HG03025 (cell line): ENCODE measurements around the gene NEXN.
A peak's percentile ranks its signal among the peaks of the same experiment; 100 is the strongest.

ENCODE experiments used
- ATAC-seq: cut with Tn5 transposase; IDR thresholded peaks from one replicate; pipeline ENCODE4 v1.9.1; 2021; ENCODE audit warnings: mild to moderate bottlenecking, moderate library complexity; ENCODE audit not compliant: unreplicated experiment, low FRiP score

The NEXN gene

DNA sequence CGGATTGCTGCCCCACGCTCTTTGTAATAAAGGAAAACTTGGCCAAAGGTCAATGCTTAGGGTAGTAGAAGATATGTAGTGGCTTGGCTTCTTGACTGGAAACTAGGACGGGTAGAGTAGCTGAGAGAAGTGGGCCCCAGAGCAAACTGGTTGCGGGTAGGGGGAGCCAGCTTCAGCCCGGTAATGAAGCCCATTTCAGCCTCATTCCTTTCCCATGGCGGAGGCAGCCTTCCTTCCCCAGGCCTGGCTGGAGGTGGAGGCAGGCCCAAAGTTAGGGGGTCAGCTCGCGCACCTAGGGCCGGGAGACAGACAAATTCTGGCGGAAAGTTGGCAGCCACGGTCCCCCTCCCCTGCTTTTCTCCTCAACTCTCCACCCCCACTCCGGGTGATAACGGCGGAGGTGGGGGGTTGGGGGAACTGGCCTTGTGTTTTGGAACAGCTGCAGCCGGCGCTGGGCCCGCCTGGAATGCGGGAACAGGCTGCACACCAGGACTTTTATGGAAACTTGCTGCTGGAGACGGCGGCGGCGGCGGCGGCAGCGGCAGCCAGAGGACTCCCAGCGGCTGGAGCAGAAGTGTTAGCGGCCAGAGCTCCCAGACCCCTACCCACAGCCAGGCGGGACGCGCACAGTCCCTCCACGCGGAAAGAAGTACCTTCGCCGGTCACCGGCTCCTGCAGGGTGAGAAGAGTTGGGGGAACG, at the start of gene NEXN:
Gene NEXN (plus strand): TSS at position 544 of the 700 bp plus-strand sequence. CDS start 27,483 bp downstream, outside the sequence.
- peak; percentile 27 for ATAC-seq

DNA sequence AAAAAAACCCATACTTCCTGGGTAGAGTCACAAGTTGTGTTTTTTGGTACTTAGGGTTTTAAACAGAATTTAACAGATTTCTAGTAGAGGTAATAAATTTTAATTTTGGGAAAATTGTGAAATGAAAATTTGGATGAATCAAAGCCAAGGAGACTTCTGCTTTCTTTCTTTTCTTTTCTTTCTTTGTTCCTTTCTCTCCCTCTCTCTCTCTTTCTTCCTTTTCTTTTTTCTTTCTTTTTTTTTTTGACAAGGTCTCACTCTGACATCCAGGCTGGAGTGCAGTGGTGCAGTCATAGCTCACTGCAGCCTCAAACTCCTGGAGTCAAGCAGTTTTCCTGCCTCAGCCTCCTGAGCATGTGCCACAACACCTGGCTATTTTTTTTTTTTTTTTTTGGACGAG, 46.9 kb upstream of the NEXN start:
- no peak for ATAC-seq

DNA sequence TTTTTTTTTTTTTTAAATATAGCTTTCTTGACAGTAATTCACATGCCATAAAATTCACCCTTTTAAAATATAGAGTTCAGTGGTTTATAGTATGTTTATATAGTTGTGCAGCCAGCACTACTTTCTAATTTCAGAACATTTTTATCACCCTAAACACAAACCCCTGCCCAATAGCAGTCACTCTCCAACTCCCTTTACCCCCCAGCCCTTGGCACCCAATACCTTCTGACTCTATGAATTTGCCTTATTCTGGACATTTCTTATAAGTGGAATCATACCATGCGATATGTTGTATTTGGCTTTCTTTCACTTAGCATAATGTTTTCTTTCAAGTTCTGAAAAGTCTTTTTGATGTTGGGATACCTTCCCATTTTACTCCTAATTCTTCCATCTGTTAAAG, 42.5 kb upstream of the NEXN start:
- ATAC-seq = no peak

DNA sequence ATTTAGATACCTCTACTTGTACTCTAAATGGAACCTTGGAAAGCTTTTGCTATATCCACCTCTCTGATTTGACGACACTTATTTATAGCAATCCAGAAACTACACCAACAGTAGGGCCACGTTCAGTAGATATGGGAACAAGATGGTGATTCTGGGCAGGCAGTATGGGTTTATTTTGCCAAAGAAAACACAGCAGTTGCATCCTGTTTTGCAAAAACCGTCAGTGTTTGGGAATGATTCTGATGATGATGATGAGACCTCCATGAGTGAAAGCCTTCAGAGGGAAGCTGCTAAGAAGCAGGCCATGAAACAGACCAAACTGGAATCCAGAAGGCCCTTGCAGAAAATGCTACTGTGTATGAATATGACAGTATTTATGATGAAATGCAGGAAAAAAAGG, 41.5 kb upstream of the NEXN start:
- ATAC-seq = no peak

DNA sequence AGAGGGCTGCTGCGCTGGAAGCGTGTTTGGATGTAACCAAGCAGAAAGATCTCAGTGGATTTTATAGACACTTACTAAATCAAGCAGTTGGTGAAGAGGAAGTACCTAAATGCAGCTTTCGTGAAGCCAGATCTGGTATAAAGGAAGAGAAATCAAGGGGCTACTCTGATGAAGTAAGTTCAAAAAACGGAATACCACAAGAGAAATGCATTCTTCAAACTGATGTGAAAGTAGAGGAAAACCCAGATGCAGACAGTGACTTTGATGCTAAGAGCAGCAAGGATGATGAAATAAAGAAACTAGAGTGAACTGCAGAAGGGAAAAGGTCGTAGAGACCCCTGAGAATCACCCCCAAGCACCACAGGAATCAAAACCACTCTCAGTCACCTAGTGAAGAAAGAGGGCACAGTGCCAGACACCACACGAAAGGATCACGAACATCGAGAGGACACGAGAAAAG, 40.8 kb upstream of the NEXN start:
- ATAC-seq = no peak

DNA sequence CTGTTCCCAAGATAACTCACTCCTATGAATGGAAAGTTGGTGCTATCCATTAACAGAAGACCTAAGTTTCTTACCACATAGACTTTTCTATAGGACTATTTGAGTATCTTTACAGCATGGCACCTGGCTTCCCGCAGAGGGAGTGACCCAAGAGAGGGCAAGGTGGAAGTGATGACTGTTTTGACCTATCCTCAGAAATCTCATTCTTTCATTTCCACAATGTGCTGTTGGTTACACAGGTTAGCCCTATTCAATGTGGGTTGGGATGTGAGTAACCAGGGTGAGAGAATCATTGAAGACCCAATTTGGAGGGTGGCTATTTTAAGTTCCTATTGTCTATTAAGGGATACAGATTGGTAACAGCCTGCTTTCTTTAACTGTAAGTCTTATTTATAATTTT, 38.3 kb upstream of the NEXN start:
- no peak for ATAC-seq

DNA sequence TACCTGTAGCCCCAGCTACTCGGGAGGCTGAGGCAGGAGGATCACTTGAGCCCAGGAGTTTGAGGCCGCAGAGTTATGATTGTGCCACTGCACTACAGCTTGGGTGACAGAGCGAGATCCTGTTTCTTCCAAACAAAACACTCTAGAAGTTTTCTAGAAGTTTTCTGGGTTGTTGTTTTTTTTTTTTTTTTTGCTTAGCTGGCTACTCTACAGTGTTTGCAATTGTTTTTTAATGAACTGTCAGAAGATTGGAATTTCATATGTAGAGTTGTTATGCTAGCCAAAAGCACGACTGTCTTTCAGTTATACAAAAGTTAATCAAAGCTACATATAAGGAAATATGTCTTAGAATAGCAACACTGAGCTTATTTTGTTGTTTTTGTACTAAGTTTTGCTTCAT, 30.9 kb upstream of the NEXN start:
- ATAC-seq = no peak

DNA sequence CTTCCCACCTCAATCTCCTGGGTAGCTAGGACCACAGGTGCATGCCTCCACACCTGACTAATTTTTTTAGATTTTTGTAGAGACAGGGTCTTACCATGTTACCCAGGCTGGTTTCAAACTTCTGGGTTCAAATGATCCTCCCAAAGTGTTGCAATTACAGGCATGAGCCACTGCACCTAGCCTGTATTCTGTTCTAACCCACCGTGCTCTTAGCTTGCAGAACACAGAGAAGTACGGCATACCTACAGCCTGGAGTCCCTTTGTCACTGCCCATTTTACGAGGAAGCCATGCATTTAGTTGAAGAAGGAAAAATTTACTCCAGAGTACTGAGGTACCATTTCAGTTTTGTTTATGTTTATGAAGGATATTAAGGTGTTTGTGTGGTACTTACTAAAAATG, 29.7 kb upstream of the NEXN start:
- ATAC-seq = no peak

DNA sequence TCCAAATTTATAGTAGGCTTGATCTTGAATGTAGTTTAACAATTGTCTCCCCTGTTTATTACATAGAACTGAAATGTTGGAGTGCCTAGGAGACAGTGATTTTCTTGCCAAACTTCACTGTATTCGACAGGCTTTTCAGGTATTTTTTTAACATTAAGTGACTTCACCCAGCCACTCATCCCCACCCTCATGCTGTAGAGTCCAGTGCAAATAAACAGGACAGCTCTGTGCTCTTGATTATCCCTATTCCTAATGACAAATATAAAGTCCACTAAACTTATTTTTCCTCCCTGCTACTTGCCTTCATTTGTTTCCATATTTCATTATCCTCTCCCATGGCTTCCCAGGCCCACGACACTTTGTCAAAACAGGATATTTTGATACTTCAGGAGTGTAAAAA, 29.2 kb upstream of the NEXN start:
- ATAC-seq = no peak

DNA sequence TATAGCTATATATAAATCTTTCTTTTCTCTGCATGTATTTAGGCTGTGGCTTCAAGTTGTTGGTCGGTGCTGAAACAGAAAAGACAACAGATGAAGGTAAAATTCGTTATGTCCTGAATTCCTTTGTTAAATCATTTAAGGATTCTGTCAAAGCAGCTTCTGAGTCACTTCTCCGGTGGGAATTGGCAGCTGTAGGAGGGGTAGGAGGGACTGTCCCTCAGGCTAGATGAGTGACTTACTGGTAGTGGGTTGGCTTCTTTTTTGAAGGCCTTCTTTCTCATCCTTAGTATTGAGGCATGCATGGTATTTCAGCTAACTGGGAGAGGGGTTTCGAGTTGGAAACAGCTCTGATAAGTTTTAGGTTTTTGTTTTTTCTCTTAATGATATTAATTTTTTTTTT, 22.1 kb upstream of the NEXN start:
- ATAC-seq = no peak

DNA sequence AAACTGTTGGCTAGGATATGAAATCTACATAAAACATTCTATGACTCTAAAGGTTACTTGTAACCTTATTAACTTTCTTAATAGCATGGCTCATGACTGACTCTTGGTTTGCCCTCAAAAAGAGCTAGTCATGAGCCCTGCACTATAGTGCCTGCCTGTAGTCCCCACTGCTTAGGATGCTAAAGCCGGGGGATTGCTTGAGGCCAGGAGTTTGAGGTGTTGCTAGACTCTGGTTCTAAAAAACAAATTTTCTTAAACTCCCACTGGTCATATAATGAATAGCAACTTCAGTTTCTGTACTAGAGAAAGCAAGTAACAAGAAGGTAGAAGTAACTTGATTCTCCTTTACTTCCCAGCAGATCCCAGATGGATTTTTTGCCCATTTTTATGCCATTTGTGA, 15.8 kb upstream of the NEXN start:
- no peak for ATAC-seq

DNA sequence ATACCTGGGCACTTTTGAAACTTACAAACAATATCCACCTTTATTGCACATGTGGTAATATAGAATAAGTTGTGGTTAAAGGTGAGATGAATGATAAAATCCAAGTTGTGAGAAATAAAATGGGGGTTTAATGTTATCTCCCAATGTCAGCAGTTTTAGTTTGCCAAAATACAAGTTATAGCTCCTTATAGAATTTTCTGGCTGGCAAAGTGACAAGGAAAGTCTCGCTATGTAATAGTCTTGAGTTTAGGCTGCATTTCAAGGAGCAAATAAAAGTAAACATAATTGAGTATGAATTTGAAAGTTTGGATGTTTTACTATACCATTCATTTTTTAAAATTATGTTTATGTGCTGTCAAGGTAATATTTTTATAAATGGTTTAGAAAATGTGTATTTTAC, 15.0 kb upstream of the NEXN start:
- ATAC-seq = no peak

DNA sequence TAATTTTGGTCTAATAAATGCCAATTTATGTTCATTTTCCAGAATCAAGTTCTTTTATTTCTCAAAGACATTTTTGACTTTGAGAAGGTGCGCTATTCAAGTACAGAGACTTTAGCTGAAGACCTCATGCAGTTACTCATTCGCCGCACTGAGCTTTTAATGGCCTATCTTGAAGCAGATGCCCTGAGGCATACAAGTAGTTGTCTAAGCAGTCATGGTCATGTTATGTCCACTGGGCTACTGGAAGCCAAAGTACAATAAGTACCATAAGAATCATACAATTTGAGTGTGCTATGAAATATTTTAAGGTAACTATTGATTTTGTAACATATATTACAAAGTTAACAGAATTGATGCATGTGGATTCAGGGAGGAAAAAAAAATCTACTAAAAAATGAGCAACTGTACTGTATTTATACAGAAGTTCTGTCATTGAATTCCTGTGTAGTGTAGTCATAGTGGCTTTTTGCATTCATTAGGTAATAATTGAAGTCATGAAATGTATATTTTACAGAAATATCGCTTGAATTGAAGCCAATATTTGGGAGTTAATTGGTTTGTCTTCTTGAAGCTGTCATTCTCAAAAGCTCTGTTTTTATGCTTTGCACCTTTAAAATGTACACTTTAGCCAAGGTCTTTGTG, 13.5 kb upstream of the NEXN start:
- no peak for ATAC-seq

DNA sequence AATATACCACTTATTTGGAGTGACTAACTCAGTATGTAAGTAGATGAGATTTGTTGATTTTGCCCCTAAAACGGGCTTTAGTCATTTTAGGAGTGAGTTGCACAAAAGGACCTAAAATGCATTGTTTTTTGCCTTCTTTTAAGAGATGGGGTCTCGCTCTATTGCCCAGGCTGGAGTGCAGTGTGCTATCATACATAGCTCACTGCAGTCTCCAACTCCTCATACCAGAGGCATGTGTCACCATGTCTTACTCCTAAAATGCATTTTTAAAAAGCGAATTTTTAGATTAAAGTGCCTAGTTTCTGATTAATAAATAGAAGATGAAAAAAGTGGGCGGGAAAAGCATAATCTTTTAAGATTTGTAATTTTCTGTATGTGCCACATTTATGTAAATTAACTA, 11.5 kb upstream of the NEXN start:
- no peak for ATAC-seq

DNA sequence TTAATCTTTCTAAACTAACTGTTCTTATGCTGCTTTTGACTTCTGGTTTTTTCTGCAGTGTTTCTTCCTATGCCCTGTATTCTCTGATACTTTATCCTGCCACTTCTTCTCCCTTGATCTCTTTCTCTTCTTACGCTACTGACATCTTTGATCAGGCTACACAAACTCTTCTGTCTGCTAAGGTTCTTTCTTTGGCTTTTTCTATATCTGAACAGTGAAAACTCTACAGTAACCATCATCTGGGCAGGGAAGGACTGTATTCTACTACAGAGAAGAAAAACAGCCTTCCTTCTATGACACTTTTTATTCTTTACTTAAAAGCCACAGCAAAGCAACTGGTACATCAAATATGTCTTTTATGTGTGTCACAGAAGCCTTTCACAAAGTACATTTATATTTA, 7.4 kb upstream of the NEXN start:
- ATAC-seq = no peak

DNA sequence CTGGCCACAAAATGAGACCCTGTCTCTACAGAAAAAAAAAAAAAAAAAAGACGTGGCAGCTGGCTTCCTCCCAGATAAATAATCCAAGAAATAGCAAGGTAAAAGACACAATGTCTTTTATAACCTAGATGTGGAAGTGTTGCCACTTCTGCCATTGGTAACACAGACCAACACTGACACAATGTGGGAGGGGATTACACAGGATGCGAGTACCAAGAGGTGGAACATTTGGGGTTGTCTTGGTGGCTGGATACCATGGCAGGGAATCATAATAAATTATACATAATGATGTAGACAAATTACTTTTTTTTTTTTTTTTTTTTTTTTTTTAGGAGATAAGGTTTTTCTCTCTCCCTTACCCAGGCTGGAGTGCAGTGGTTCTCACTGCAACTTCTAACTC, 6.0 kb upstream of the NEXN start:
- no peak for ATAC-seq

DNA sequence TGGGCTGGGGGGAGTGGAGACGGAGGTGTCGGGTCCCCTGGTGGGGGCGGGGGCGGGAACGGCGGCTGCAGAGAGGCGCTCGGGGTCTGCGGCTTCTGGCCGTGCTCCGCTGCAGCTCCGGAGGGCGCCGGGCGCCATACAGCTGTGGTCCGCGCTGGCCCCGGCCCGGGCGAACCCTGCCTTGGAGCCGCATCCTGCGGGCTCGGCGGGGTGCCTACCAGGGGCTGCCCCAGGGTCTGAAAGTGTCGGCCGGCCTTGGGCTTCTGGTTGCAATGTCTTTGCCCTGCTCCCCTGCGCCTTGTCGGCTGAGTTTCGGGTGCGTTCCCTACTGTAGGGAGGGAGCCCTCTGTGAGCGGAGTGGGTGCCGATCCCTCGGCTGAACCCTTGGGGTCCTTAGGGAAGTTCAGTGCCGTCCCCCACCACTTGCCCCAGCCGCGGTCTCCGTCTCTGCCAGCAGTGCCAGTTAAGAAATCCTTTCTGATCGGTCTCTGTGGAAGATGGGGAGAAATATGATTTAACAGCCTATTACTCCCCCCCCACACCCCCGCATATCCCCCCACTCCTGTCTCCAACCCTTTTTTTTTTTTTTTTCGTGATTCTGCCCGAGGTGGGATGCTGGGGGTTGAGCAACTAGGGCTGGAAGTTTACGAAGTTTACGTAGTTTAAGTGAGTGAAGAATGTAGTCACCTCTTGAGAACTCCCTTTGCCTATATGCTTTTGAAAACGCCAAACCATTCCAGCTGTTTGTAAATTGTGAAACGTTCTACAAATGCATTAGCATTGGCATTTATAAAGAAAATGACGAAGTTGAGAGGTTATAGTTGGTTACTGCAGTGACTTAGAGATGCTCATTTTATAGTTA, 588 bp downstream of the NEXN start:
- peak; percentile 46 for ATAC-seq

DNA sequence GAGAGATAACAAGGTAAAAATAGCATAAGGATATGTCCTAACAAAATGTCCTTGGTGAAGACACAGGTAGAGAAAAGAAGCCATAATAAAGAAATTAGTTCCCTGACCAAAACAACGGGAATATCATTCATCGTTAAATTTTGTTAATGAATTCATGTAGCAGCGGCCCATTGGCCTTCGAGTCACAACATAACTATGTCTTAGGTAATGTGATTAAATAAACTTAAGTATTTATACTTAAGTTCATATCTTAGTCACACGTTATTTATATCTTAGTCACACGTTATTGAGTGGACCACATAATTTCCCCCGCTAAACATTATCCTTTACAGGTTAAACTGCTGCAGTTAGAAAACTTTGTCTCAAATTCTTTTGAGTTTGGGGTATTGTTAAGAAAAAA, 1.2 kb downstream of the NEXN start:
- ATAC-seq = no peak

DNA sequence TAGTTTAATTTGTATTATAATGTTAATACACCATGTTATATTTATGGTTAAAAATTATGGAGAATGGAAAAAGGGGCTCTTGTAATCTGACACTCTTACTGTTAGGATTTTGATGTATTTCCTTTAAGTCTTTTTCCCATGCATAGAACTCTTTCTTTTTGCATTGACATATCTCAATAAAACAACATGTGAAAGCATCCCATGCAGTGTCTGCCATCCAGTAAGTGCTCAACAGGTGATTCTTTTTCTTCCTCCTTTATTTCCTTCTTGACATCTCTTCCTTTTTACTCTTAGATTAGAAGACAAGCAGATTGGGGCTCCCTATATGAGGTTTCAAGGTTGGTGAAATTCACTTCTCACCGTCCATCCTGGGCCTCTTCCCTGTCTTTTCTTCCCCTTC, 2.8 kb downstream of the NEXN start:
- ATAC-seq = no peak

DNA sequence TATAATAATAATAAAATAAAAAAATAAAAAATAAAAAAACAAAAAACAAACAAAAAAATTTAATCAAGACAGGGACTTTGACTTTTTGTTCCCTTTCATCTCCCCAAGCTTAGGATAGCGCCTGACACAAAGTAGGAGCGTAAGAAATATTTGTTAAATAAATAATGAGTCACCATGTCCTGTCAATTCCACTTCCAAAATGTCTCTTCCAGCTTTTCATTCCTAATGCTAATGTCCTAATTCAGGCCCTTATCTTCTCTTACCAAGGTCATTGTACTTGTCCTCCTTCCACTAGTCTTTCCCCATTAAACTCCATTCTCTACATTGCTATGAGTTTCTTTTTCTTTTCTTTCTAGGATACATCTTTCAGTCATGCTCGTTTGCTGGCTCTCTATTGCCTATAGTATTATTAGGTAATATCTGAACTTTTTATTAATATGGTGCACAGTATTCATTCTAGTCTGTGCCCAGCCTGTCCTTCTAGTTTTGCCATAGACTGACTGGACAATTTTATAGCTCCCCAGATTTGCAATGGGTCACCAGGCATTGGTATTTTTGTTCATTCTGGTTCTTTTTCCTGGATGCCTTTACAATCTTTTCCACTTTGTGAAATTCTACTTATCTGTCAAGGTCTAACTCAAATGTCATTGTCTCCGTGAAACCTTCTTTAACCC, 11.4 kb downstream of the NEXN start:
- ATAC-seq = no peak
